ENCODE results near the gene ATG2B.

The ATG2B gene

GRCh38 chr14:96271421-96271762 is 91.7 kb downstream of the ATG2B start:
- WGBS, result 93% methylated on average over 1 of the region's 1 CpG
- no peak overlapping the region for H3K4me3 ChIP-seq (ENCODE audit: low read length)
- no peak overlapping the region for H3K9ac ChIP-seq (ENCODE audit: low read depth, low read length)
- H3K36me3 ChIP-seq (ENCODE audit: insufficient read depth, low read length), result no peaks in the 10 kb centered on the region
- no peak overlapping the region for H3K27ac ChIP-seq (ENCODE audit: low read depth, low read length)
- peaks cover 4% of the 10 kb centered on the region; the same call in 1 of the 2 replicates for H3K4me1 ChIP-seq (ENCODE audit: insufficient read depth, low read length)
- H3K27me3 ChIP-seq (ENCODE audit: insufficient read depth, low read length), result no peaks in the 10 kb centered on the region
- peaks cover 14% of the 10 kb centered on the region; the same call in 1 of the 2 replicates for H3K9me3 ChIP-seq (ENCODE audit: insufficient read depth, low read depth, low read length)

GRCh38 chr14:96270565-96271420 is 92.3 kb downstream of the ATG2B start:
- 93% methylated on average over 8 of the region's 8 CpGs for WGBS
- no peak overlapping the region for H3K9ac ChIP-seq (ENCODE audit: low read depth, low read length)
- H3K27ac ChIP-seq (ENCODE audit: low read depth, low read length), result no peak overlapping the region
- no peaks in the 10 kb centered on the region for H3K36me3 ChIP-seq (ENCODE audit: insufficient read depth, low read length)
- H3K4me3 ChIP-seq (ENCODE audit: low read length), result no peak overlapping the region
- peaks cover 4% of the 10 kb centered on the region; the same call in 1 of the 2 replicates for H3K4me1 ChIP-seq (ENCODE audit: insufficient read depth, low read length)
- H3K9me3 ChIP-seq (ENCODE audit: insufficient read depth, low read depth, low read length), result peaks cover 14% of the 10 kb centered on the region; the same call in 1 of the 2 replicates
- H3K27me3 ChIP-seq (ENCODE audit: insufficient read depth, low read length), result no peaks in the 10 kb centered on the region

DNA sequence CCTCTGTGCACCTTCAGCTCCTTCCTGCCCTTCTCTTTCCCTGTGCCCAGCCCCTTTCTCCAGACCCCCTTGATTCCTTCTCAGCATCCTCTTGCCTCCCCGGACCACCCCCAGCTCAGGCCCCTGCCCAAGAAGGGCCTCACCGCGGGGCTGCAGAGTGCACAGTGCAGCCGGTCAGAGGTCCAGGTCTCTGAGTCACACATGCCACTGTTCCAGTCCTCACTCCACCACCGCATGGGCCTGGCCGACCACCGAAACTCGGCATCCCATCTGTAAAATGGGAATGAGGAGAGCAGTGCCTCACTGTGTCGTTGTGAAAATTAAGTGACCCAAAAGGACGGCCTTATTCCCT is 93.8 kb downstream of the ATG2B start:
- WGBS, result 91% methylated on average over 10 of the region's 10 CpGs
- Histone ChIP-seq H3K36me3 (ENCODE audit: insufficient read depth, low read length) (no peaks in the 10 kb centered on the region), H3K27ac (ENCODE audit: low read depth, low read length) (no peak overlapping the region), H3K9me3 (ENCODE audit: insufficient read depth, low read depth, low read length) (peaks cover 14% of the 10 kb centered on the region; the same call in 1 of the 2 replicates), H3K9ac (ENCODE audit: low read depth, low read length) (no peak overlapping the region), H3K4me1 (ENCODE audit: insufficient read depth, low read length) (no peaks in the 10 kb centered on the region), H3K4me3 (ENCODE audit: low read length) (no peak overlapping the region), H3K27me3 (ENCODE audit: insufficient read depth, low read length) (no peaks in the 10 kb centered on the region)

DNA sequence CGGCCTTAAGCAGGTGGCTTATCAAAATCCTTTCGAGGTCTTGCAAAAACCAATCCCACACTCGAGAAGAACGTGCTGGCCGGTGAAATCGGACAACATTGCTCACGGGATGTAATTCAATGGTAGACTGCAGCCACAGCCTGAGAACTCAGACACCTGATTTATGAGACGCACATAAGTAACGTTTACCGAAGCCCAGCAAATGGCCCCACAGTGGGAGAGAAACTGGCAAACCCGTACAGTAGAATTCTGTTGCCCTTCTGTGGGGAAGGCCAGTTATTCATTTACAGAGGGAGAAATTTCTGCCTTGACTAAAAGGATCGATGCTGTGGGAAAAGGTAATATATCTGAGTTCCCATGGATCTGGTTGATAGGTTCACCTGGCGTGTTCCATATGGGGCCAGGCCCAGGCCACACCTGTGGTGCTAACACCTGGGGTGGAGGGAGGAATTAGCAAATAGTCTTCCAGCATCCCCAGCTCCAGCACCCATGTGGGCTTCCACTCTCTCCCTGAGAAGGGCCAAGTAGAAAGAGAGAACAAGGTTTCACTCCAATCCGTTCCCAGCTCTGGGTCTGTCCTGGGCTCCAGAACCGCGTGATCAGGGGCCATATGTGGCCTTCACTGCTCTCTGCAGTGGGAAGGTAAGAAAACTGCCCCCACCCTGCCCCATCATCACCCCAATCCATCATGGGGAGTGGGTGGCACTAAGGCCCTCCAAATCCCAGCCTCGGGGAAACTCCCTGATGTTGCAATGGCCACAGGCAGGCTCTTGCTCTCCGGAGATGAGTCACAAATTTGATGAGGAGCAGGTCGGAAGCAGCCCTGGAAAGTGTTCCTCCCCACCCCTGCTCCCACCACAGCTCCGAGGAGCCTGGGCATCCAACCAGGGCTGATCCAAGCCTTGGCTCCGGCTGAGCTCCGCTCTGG is 94.4 kb downstream of the ATG2B start:
- Histone ChIP-seq H3K9ac (ENCODE audit: low read depth, low read length) (no peak overlapping the region), H3K27me3 (ENCODE audit: insufficient read depth, low read length) (no peaks in the 10 kb centered on the region), H3K9me3 (ENCODE audit: insufficient read depth, low read depth, low read length) (peaks cover 14% of the 10 kb centered on the region; the same call in 1 of the 2 replicates), H3K27ac (ENCODE audit: low read depth, low read length) (no peak overlapping the region), H3K4me3 (ENCODE audit: low read length) (no peak overlapping the region), H3K36me3 (ENCODE audit: insufficient read depth, low read length) (no peaks in the 10 kb centered on the region), H3K4me1 (ENCODE audit: insufficient read depth, low read length) (no peaks in the 10 kb centered on the region)
- WGBS, result 90% methylated on average over 22 of the region's 22 CpGs

DNA sequence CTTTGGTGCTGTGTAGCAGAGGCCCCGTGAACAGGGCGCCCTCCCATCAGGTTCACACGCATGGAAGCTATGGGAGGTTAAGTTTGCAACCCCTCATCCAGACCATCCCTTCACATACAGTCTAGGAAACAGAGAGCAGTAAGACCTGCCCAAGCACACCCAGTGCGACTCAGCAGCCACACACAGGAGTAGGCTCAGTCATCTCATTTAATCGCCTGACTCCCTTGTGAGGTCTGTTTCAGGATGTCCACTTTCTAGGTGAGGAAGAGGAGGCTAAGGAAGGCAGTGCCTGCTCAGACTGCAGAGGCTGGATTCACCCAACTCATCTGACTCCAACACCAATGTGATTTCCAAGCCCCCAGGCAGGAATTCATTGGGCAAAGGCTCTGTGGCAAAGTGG is 95.2 kb downstream of the ATG2B start:
- Histone ChIP-seq H3K4me3 (ENCODE audit: low read length) (no peak overlapping the region), H3K9me3 (ENCODE audit: insufficient read depth, low read depth, low read length) (peaks cover 13% of the 10 kb centered on the region; the same call in 1 of the 2 replicates), H3K9ac (ENCODE audit: low read depth, low read length) (no peak overlapping the region), H3K27me3 (ENCODE audit: insufficient read depth, low read length) (no peaks in the 10 kb centered on the region), H3K36me3 (ENCODE audit: insufficient read depth, low read length) (no peaks in the 10 kb centered on the region), H3K4me1 (ENCODE audit: insufficient read depth, low read length) (no peaks in the 10 kb centered on the region), H3K27ac (ENCODE audit: low read depth, low read length) (no peak overlapping the region)
- 96% methylated on average over 5 of the region's 5 CpGs for whole genome bisulfite sequencing

- no peaks in the 10 kb centered on the region for H3K27me3 ChIP-seq (ENCODE audit: insufficient read depth, low read length)
- no peak overlapping the region for H3K4me3 ChIP-seq (ENCODE audit: low read length)
- H3K9ac ChIP-seq (ENCODE audit: low read depth, low read length), result no peak overlapping the region
- H3K9me3 ChIP-seq (ENCODE audit: insufficient read depth, low read depth, low read length), result peaks cover 7% of the 10 kb centered on the region; the same call in 1 of the 2 replicates
- no peak overlapping the region for H3K27ac ChIP-seq (ENCODE audit: low read depth, low read length)
- WGBS, result 84% methylated on average over 3 of the region's 3 CpGs
- H3K36me3 ChIP-seq (ENCODE audit: insufficient read depth, low read length), result no peaks in the 10 kb centered on the region
- no peaks in the 10 kb centered on the region for H3K4me1 ChIP-seq (ENCODE audit: insufficient read depth, low read length)
These were observed 95.8 kb downstream of the ATG2B start for GRCh38 chr14:96267336-96267735.

DNA sequence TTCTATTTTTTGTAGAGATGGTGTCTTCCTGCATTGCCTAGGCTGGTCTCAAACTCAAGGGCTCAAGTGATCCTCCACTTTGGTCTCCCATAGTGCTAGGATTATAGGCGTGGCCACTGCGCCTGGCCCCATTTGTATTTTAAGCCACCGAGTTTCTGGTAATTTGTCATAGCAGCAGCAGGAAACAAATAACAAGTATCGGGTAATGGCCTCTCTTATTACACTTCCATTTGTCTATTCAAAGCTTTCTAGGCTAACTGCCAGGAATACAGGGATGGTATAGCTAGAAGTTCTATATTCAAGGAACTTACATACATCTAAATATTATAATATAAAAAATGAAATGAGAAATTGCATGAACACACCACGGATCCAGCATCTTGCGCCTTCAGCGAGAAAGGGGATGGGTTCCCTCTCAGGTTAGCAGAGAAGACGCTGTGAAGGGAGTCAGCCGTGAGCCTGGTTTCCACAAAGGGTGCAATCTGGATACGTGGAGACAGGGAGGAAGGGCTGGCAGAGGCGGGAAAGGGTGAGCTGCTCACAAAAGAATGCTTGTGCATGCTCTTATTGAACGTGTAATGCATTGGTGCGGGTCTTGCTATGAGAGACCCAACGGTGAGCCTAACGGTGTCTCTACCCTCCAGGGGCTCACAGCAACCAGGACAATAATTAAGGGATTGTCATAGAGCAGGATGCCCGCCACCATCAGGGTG is 97.6 kb downstream of the ATG2B start:
- H3K36me3 ChIP-seq (ENCODE audit: insufficient read depth, low read length), result no peaks in the 10 kb centered on the region
- no peaks in the 10 kb centered on the region for H3K27me3 ChIP-seq (ENCODE audit: insufficient read depth, low read length)
- no peak overlapping the region for H3K27ac ChIP-seq (ENCODE audit: low read depth, low read length)
- no peak overlapping the region for H3K4me3 ChIP-seq (ENCODE audit: low read length)
- no peaks in the 10 kb centered on the region for H3K9me3 ChIP-seq (ENCODE audit: insufficient read depth, low read depth, low read length)
- WGBS, result 91% methylated on average over 16 of the region's 16 CpGs
- no peak overlapping the region for H3K9ac ChIP-seq (ENCODE audit: low read depth, low read length)
- H3K4me1 ChIP-seq (ENCODE audit: insufficient read depth, low read length), result no peaks in the 10 kb centered on the region

DNA sequence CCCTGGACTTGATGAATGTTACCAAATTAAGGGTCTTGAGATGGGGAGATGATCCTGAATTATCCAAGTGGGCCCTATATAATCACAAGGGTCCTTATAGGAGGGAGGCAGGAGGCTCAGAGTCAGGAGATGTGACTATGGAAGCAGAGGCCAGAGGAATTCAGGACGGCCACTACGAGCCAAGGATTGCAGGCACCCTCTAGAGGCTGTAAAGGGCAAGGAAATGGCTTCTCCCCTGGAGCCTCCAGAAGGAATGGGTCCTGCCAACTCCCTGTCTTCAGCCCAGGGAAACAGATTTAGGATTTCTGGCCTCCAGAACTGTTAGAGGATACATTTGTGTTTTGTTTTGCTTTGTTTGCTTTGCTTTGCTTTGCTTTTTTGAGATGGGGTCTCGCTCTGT is 98.3 kb downstream of the ATG2B start:
- Histone ChIP-seq H3K27me3 (ENCODE audit: insufficient read depth, low read length) (no peaks in the 10 kb centered on the region), H3K4me1 (ENCODE audit: insufficient read depth, low read length) (no peaks in the 10 kb centered on the region), H3K27ac (ENCODE audit: low read depth, low read length) (no peak overlapping the region), H3K9ac (ENCODE audit: low read depth, low read length) (no peak overlapping the region), H3K4me3 (ENCODE audit: low read length) (no peak overlapping the region), H3K36me3 (ENCODE audit: insufficient read depth, low read length) (no peaks in the 10 kb centered on the region), H3K9me3 (ENCODE audit: insufficient read depth, low read depth, low read length) (0 out of 2 replicates have a peak, but pooled peaks cover under 1% of the 10 kb centered on the region)
- 73% methylated on average over 3 of the region's 3 CpGs for WGBS

GRCh38 chr14:96264200-96264553 is 99.0 kb downstream of the ATG2B start:
- no peaks in the 10 kb centered on the region for H3K27me3 ChIP-seq (ENCODE audit: insufficient read depth, low read length)
- H3K4me3 ChIP-seq (ENCODE audit: low read length), result no peak overlapping the region
- peaks cover 3% of the 10 kb centered on the region; the same call in 1 of the 2 replicates for H3K9me3 ChIP-seq (ENCODE audit: insufficient read depth, low read depth, low read length)
- no peaks in the 10 kb centered on the region for H3K36me3 ChIP-seq (ENCODE audit: insufficient read depth, low read length)
- H3K27ac ChIP-seq (ENCODE audit: low read depth, low read length), result no peak overlapping the region
- 95% methylated on average over 14 of the region's 14 CpGs for WGBS
- no peaks in the 10 kb centered on the region for H3K4me1 ChIP-seq (ENCODE audit: insufficient read depth, low read length)
- no peak overlapping the region for H3K9ac ChIP-seq (ENCODE audit: low read depth, low read length)

DNA sequence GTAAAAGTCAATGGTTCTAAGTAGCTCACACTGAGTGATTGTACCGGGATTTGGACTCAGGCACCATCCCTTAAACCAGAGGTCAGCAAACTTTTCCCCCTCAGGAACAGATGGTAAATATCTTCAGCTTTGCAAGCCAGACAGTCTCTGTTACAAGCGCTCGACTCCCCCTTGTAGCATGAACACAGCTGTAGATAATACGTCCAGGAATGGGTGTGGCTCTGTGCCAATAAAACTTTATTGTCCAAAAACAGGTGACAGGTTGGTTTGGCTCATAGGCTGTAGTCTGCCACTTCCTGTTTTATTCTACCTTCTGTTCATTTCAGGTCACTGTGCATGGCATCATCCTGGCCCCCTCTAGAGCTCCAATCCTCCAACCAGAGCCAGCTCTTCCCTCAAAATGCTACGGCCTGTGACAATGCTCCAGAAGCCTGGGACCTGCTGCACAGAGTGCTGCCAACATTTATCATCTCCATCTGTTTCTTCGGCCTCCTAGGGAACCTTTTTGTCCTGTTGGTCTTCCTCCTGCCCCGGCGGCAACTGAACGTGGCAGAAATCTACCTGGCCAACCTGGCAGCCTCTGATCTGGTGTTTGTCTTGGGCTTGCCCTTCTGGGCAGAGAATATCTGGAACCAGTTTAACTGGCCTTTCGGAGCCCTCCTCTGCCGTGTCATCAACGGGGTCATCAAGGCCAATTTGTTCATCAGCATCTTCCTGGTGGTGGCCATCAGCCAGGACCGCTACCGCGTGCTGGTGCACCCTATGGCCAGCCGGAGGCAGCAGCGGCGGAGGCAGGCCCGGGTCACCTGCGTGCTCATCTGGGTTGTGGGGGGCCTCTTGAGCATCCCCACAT is 99.6 kb downstream of the ATG2B start:
- no peaks in the 10 kb centered on the region for H3K27me3 ChIP-seq (ENCODE audit: insufficient read depth, low read length)
- no peak overlapping the region for H3K4me3 ChIP-seq (ENCODE audit: low read length)
- no peaks in the 10 kb centered on the region for H3K4me1 ChIP-seq (ENCODE audit: insufficient read depth, low read length)
- no peaks in the 10 kb centered on the region for H3K36me3 ChIP-seq (ENCODE audit: insufficient read depth, low read length)
- 92% methylated on average over 20 of the region's 20 CpGs for WGBS
- H3K27ac ChIP-seq (ENCODE audit: low read depth, low read length), result no peak overlapping the region
- peaks cover 3% of the 10 kb centered on the region; the same call in 1 of the 2 replicates for H3K9me3 ChIP-seq (ENCODE audit: insufficient read depth, low read depth, low read length)
- no peak overlapping the region for H3K9ac ChIP-seq (ENCODE audit: low read depth, low read length)
